Uterus (tissue), 4 donors: ENCODE results near the gene BCKDK. TPM values are rescaled to one million over a fixed set of nuclear protein-coding genes. Genes with fewer than 3 reads are reported as not detected.
A peak's percentile ranks its signal among the peaks of the same experiment; 100 is the strongest.

Experiments
- DNase-seq, 2 donors: peaks; one replicate each; pipeline ENCODE4 v3.0.0-alpha.2; 2019 to 2020
- H3K27ac ChIP-seq, 2 donors: fragments of 200-600 bp; sonication (generic); 1 replicate in 1 of 2; 2 replicates in 1 of 2; pipeline ENCODE4 v1.5.1; 2016 to 2018
- H3K27me3 ChIP-seq, 2 donors: fragments of 200-600 bp; sonication (generic); one replicate each; pipeline ENCODE4 v1.5.1; 2018 to 2019; ENCODE audit warnings: control low read depth in 1 of 2
- H3K36me3 ChIP-seq, 2 donors: fragments of 200-600 bp; sonication (generic); one replicate each; pipeline ENCODE4 v1.5.1; 2019; ENCODE audit warnings: control low read depth in 1 of 2
- H3K4me1 ChIP-seq, 2 donors: fragments of 200-600 bp; sonication (generic); one replicate each; pipeline ENCODE4 v1.5.1; 2018 to 2019; ENCODE audit warnings: control low read depth in 1 of 2
- H3K4me3 ChIP-seq, 2 donors: fragments of 200-600 bp; sonication (generic); 1 replicate in 1 of 2; 2 replicates in 1 of 2; pipeline ENCODE4 v1.5.1; 2018 to 2019; ENCODE audit warnings: mild to moderate bottlenecking in 1 of 2
- H3K9me3 ChIP-seq, 2 donors: fragments of 200-600 bp; sonication (generic); one replicate each; pipeline ENCODE4 v1.5.1; 2019; ENCODE audit warnings: control low read depth in 1 of 2
- CTCF ChIP-seq, 4 experiments: fragments of 200-600 bp in 2 of 4; fragments of 450-650 bp in 2 of 4; sonication (generic) in 2 of 4; IDR thresholded peaks; one replicate each; pipeline ENCODE4 v1.5.1; 2016 to 2019; ENCODE audit warnings: antibody characterized with exemption in 4 of 4, mild to moderate bottlenecking in 2 of 4, moderate library complexity in 1 of 4
- POLR2A ChIP-seq, 2 donors: fragments of 450-650 bp; IDR thresholded peaks; one replicate each; pipeline ENCODE4 v1.6.1; 2016; ENCODE audit warnings: antibody characterized with exemption in 2 of 2, mild to moderate bottlenecking in 1 of 2, moderate library complexity in 1 of 2
- intact Hi-C: fragments of 100-400 bp; cut with DNase I; formaldehyde crosslinking; loops from one replicate; pipeline ENCODE4 v1.15.1; 2023; ENCODE audit warnings: low total_unique reads
- total RNA-seq, 4 donors: library from RNA; depleted of rRNA in 3 of 4; stranded (reverse); fragments of >200 nt in 3 of 4; gene quantifications; one replicate each; pipeline versions ENCODE4 v1.1.0 to v1.2.4, GENCODE V29; 2014 to 2023
- donor health status: DM: yes; HTN: yes; CAD: no.

The BCKDK gene
- total RNA-seq, 4 donors from 2014 or later = 15.3 to 32.1 (median 21.9) TPM

DNA sequence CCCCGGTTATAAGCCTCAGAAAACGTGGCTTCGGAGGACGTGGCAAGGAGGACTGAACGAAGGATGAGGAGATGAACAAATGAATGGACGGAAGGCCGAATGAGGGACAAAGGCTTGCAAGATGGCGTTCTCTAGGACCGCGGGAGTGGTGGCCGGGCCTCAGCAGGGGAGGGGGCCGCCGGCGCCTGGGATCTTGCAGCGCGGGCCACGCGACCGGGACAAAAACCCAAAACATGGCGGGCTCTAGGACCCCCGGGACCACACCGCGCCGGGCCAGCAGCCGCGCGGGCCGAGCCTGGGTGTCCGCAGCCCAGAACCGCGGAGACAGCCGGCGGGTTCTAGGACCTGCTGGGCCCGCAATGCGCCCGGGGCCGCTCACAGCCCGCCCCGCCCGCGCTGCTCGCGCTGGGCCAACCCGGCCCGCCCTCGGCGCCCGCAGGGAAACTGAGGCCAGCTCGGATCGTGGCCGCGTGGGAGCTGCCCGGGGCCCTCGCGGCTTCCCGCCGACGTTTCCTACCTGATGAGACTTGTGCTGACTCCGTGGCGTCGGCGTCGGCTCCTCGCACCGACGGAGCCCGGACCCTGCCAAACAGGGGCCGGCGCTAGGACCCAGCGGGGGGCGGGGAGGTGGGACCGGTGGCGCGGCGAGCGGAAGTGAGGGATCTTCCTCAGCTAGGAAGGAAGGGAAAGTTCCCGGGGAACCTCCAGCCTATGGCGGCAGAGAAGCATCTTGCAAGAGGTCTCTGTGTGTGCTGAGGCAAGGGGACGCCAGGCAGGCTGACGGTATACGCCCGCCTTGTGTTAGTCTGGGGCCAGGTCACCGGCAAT, 34.8 kb upstream of the BCKDK start:
- intact Hi-C loops = no loop called here
- Histone ChIP-seq H3K27ac (peak overlapping the region; percentile 92 to 93), H3K4me1 (peaks cover 0 to 10% of the 10 kb centered on the region in 2 donors), H3K9me3 (no peaks in the 10 kb centered on the region), H3K27me3 (no peaks in the 10 kb centered on the region), H3K4me3 (peak overlapping the region; percentile 67 to 73), H3K36me3 (no peaks in the 10 kb centered on the region)
- peak; percentile 87 to 90 for DNase-seq
- TF ChIP-seq POLR2A (IDR thresholded peaks at IDR 0.05) = peak; percentile 17 to 29
- TF ChIP-seq CTCF (IDR thresholded peaks at IDR 0.05) = peak in 2 of 4 experiments; percentile 9 to 23

DNA sequence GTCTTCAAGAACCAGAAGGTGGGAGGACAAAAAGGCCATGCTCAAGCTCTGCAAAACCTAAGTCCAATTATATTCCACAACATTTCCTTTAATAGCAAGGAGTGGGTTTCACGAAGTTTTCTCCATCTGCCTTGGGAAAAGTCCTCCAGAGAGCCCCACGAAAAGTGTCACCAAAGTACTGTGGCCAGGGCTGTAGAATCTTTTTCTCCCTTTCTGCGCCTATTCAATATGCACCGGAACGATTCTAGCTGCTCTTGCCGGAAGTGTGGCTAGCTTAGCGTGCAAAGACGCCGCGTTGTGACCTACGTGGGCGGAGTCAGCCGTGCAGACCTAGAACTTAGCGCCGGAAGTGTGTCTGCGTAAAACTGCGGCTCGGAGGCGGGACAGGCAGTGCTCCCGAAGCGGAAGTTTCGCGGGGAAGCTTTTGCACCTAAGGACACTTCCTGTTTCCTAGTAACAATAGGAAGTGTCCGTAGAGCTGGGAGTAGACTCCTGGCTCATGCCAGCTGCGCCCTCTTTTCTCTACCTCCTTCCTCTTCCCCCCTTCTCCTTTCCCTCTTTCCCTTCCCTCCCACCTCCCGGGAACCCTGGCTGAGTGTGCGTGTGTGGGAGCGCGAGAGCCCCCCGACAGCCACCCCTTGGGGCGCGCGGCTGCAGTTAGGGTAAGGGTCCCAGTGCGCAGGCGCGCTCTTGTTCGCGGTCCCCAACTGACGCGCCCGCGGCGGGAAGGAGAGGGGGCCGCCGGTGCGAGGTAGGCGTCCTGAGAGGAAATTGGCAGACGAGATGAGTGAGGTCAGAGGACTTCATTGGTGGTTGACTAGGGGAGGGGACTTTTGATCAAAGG, 34.0 kb upstream of the BCKDK start, which contains the start of the genes ZNF646 and ZNF668:
Gene ZNF646, plus strand, starts transcription at position 453 of the 844 bp plus-strand sequence. CDS start 1,903 bp downstream, outside the sequence.
Gene ZNF668, minus strand, starts transcription at position 271 of the 844 bp plus-strand sequence. CDS start 9,781 bp downstream, outside the sequence.
- Histone ChIP-seq H3K27me3 (no peaks in the 10 kb centered on the region), H3K27ac (peak within 1 kb of the TSS; percentile 92 to 93), H3K4me1 (peaks cover 0 to 10% of the 10 kb centered on the region in 2 donors), H3K9me3 (no peaks in the 10 kb centered on the region), H3K36me3 (no peaks in the 10 kb centered on the region), H3K4me3 (peak within 1 kb of the TSS; percentile 67 to 73)
- TF ChIP-seq CTCF (IDR thresholded peaks at IDR 0.05) (no peak), POLR2A (IDR thresholded peaks at IDR 0.05) (peak; percentile 40 to 68)
- peak; percentile 98 for DNase-seq
- intact Hi-C loops = no loop called here

- intact Hi-C loops = no loop called here
- Histone ChIP-seq H3K27ac (peak overlapping the region; percentile 92 to 93), H3K4me3 (peak overlapping the region; percentile 67 to 73), H3K9me3 (no peaks in the 10 kb centered on the region), H3K27me3 (no peaks in the 10 kb centered on the region), H3K4me1 (peaks cover 0 to 10% of the 10 kb centered on the region in 2 donors), H3K36me3 (no peaks in the 10 kb centered on the region)
- no peak for DNase-seq
- TF ChIP-seq CTCF (IDR thresholded peaks at IDR 0.05) = no peak
- no peak for TF ChIP-seq POLR2A (IDR thresholded peaks at IDR 0.05)
Measured at GRCh38 chr16:31074814-31075183, 33.4 kb upstream of the BCKDK start.

- intact Hi-C loops = no loop called here
- Histone ChIP-seq H3K27ac (no peak overlapping the region), H3K4me1 (peaks cover 0 to 10% of the 10 kb centered on the region in 2 donors), H3K9me3 (no peaks in the 10 kb centered on the region), H3K27me3 (no peaks in the 10 kb centered on the region), H3K4me3 (no peak overlapping the region), H3K36me3 (no peaks in the 10 kb centered on the region)
- no peak for DNase-seq
- TF ChIP-seq CTCF (IDR thresholded peaks at IDR 0.05) (no peak), POLR2A (IDR thresholded peaks at IDR 0.05) (no peak)
Measured at GRCh38 chr16:31076319-31076718, 31.9 kb upstream of the BCKDK start.
